Peyer's patch (tissue), 4 donors: ENCODE measurements around the gene TK1.

Experiments
- POLR2A ChIP-seq, 2 donors: fragments of 450-650 bp; IDR thresholded peaks; one replicate each; pipeline ENCODE4 v1.5.1; 2017; ENCODE audit warnings: antibody characterized with exemption in 2 of 2, mild to moderate bottlenecking in 2 of 2, moderate library complexity in 2 of 2
- TF ChIP-seq, protein P1 (sequence below), 6 experiments: fragments of 450-650 bp in 4 of 6; fragments of 200-600 bp in 2 of 6; sonication (generic) in 1 of 6; IDR thresholded peaks; one replicate each; pipeline ENCODE4 v1.5.1; 2017 to 2019; ENCODE audit warnings: antibody characterized with exemption in 6 of 6, mild to moderate bottlenecking in 3 of 6, moderate library complexity in 1 of 6

- TF ChIP-seq, protein P1, sequence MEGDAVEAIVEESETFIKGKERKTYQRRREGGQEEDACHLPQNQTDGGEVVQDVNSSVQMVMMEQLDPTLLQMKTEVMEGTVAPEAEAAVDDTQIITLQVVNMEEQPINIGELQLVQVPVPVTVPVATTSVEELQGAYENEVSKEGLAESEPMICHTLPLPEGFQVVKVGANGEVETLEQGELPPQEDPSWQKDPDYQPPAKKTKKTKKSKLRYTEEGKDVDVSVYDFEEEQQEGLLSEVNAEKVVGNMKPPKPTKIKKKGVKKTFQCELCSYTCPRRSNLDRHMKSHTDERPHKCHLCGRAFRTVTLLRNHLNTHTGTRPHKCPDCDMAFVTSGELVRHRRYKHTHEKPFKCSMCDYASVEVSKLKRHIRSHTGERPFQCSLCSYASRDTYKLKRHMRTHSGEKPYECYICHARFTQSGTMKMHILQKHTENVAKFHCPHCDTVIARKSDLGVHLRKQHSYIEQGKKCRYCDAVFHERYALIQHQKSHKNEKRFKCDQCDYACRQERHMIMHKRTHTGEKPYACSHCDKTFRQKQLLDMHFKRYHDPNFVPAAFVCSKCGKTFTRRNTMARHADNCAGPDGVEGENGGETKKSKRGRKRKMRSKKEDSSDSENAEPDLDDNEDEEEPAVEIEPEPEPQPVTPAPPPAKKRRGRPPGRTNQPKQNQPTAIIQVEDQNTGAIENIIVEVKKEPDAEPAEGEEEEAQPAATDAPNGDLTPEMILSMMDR (IDR thresholded peaks at IDR 0.05) = no peak
- no peak for TF ChIP-seq POLR2A (IDR thresholded peaks at IDR 0.05)
These were observed 42.6 kb downstream of the TK1 start for GRCh38 chr17:78144147-78144719.
